ENCODE results near the gene CYP27B1. TPM values are rescaled to one million over a fixed set of nuclear protein-coding genes. Genes with fewer than 3 reads are reported as not detected.

Gene CYP27B1
- total RNA-seq, 2 experiments from 2014 or later = 6.9 to 7.1 TPM

DNA sequence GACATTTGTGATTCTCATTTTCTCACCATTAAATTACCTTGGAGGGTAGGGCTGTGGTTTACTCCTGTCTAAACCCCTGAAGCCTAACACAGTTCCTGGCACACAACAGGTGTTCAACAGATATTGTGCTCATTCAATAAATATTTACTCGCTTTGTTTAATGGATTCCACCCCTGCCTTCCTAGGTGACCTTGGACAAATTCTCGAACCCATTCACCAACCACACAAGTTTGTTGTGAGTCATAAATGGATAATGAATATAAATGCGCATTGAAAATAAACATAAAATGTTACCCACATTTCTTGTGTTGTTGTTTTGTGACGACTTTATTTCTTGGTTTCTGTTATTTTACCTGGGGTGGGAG lies 15.3 kb upstream of the CYP27B1 start:
- H3K4me1 ChIP-seq (ENCODE audit: insufficient read depth, low read length, poor library complexity, severe bottlenecking) = peaks cover 20% of the 10 kb centered on the region
- POLR2A ChIA-PET = interaction anchor here (1.3 to 1.5 kb wide), 2 partner anchors 10 to 127 kb away, joined by 3 to 4 read pairs; partner anchors contain the start of genes EEF1AKMT3 and METTL1
- peak overlapping the region; percentile 74; the same call in 1 of the 2 replicates for H2AFZ ChIP-seq (ENCODE audit: low read length)
- intact Hi-C loops (cut with micrococcal nuclease; ENCODE audit: unreplicated experiment) = loop anchor here (5.0 kb wide), 1 partner anchor 125 kb away; no protein-coding TSS in a partner anchor
- peak overlapping the region; percentile 95 for H3K4me3 ChIP-seq (ENCODE audit: low read depth, low read length, poor library complexity, severe bottlenecking)
- no peaks in the 10 kb centered on the region for H4K20me1 ChIP-seq (ENCODE audit: insufficient read depth, low read length)
- H3K79me2 ChIP-seq (ENCODE audit: insufficient read depth, low read depth, low read length) = peaks cover 25% of the 10 kb centered on the region
- H3K9me2 ChIP-seq (ENCODE audit: insufficient read depth, low read length) = no peaks in the 10 kb centered on the region
- peaks cover 30% of the 10 kb centered on the region for H3K36me3 ChIP-seq (ENCODE audit: insufficient read depth, low read length)
- no peak for DNase-seq (ENCODE audit: low spot score)
- BruUV-seq (replicated peaks) = no TSS peak
- H3K9me3 ChIP-seq (ENCODE audit: low read length) = no peaks in the 10 kb centered on the region
- TF ChIP-seq CTCF (conservative IDR thresholded peaks at IDR 0.05; ENCODE audit: low read length) = no peak
- no peak for TF ChIP-seq EZH2phosphoT487 (IDR thresholded peaks at IDR 0.05; ENCODE audit: borderline replicate concordance, low read depth, low read length)
- H3K27ac ChIP-seq (ENCODE audit: low read depth, low read length, poor library complexity, severe bottlenecking) = no peak overlapping the region
- CTCF ChIA-PET (ENCODE audit: unreplicated experiment) = no interaction called here
- H3K4me2 ChIP-seq (ENCODE audit: low read length) = 0 out of 2 replicates have a peak overlapping the region, but pooled peaks have one; percentile 12

GRCh38 chr12:57781801-57782200 lies 14.9 kb upstream of the CYP27B1 start:
- Histone ChIP-seq H4K20me1 (ENCODE audit: insufficient read depth, low read length) (no peaks in the 10 kb centered on the region), H3K27ac (ENCODE audit: low read depth, low read length, poor library complexity, severe bottlenecking) (no peak overlapping the region), H3K9me2 (ENCODE audit: insufficient read depth, low read length) (no peaks in the 10 kb centered on the region), H2AFZ (ENCODE audit: low read length) (peak overlapping the region; percentile 74; the same call in 1 of the 2 replicates), H3K4me3 (ENCODE audit: low read depth, low read length, poor library complexity, severe bottlenecking) (no peak overlapping the region), H3K9me3 (ENCODE audit: low read length) (no peaks in the 10 kb centered on the region), H3K4me1 (ENCODE audit: insufficient read depth, low read length, poor library complexity, severe bottlenecking) (peaks cover 20% of the 10 kb centered on the region), H3K36me3 (ENCODE audit: insufficient read depth, low read length) (peaks cover 26% of the 10 kb centered on the region), H3K4me2 (ENCODE audit: low read length) (0 out of 2 replicates have a peak overlapping the region, but pooled peaks have one; percentile 12), H3K79me2 (ENCODE audit: insufficient read depth, low read depth, low read length) (peaks cover 25% of the 10 kb centered on the region)
- CTCF ChIA-PET (ENCODE audit: unreplicated experiment) = no interaction called here
- TF ChIP-seq CTCF (conservative IDR thresholded peaks at IDR 0.05; ENCODE audit: low read length) (no peak), EZH2phosphoT487 (IDR thresholded peaks at IDR 0.05; ENCODE audit: borderline replicate concordance, low read depth, low read length) (no peak)
- DNase-seq (ENCODE audit: low spot score) = no peak
- POLR2A ChIA-PET = interaction anchor here (0.8 to 1.0 kb wide), 2 partner anchors 10 to 15 kb away, joined by 3 read pairs; partner anchors contain the start of genes EEF1AKMT3 and METTL1
- BruUV-seq (replicated peaks) = no TSS peak
- intact Hi-C loops (cut with micrococcal nuclease; ENCODE audit: unreplicated experiment) = loop anchor here (5.0 kb wide), 1 partner anchor 126 kb away; no protein-coding TSS in a partner anchor

DNA sequence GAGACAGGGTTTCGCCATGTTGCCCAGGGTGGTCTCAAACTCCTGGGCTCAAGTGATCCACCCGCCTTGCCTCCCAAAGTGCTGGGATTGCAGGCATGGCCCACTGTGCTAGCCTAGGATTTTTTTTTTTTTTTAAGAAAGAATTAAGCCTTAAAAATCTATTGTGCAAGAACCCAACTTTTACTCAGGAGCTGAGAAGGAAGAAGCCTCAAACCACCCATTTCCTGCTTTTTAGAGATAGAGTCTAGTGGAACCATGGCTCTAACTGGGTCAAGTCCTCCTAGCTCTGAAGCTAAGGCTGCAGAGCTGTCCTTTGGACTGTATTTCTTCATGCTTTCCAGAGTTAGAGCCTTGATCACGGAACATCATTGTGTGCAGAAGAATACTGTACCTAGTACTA lies 14.4 kb upstream of the CYP27B1 start:
- no peak for DNase-seq (ENCODE audit: low spot score)
- H3K4me2 ChIP-seq (ENCODE audit: low read length) = no peak overlapping the region
- POLR2A ChIA-PET = interaction anchor here (0.8 to 1.0 kb wide), 2 partner anchors 9 to 15 kb away, joined by 3 read pairs; partner anchors contain the start of genes EEF1AKMT3 and METTL1
- peaks cover 25% of the 10 kb centered on the region for H3K79me2 ChIP-seq (ENCODE audit: insufficient read depth, low read depth, low read length)
- no peak overlapping the region for H2AFZ ChIP-seq (ENCODE audit: low read length)
- peaks cover 20% of the 10 kb centered on the region for H3K4me1 ChIP-seq (ENCODE audit: insufficient read depth, low read length, poor library complexity, severe bottlenecking)
- H3K36me3 ChIP-seq (ENCODE audit: insufficient read depth, low read length) = peaks cover 20% of the 10 kb centered on the region
- no peaks in the 10 kb centered on the region for H3K9me2 ChIP-seq (ENCODE audit: insufficient read depth, low read length)
- no peaks in the 10 kb centered on the region for H4K20me1 ChIP-seq (ENCODE audit: insufficient read depth, low read length)
- no peak overlapping the region for H3K27ac ChIP-seq (ENCODE audit: low read depth, low read length, poor library complexity, severe bottlenecking)
- TF ChIP-seq EZH2phosphoT487 (IDR thresholded peaks at IDR 0.05; ENCODE audit: borderline replicate concordance, low read depth, low read length) (no peak), CTCF (conservative IDR thresholded peaks at IDR 0.05; ENCODE audit: low read length) (no peak)
- no peaks in the 10 kb centered on the region for H3K9me3 ChIP-seq (ENCODE audit: low read length)
- CTCF ChIA-PET (ENCODE audit: unreplicated experiment) = no interaction called here
- BruUV-seq (replicated peaks) = no TSS peak
- intact Hi-C loops (cut with micrococcal nuclease; ENCODE audit: unreplicated experiment) = loop anchor here (5.0 kb wide), 1 partner anchor 126 kb away; no protein-coding TSS in a partner anchor
- no peak overlapping the region for H3K4me3 ChIP-seq (ENCODE audit: low read depth, low read length, poor library complexity, severe bottlenecking)
